GM23338 (cell line): ENCODE measurements around the gene GRK5. TPM values are rescaled to one million over a fixed set of nuclear protein-coding genes. Genes with fewer than 3 reads are reported as not detected.

ENCODE experiments used
- ATAC-seq: fragments of 200-7000 bp; cut with Tn5 transposase; 3 replicates; pipeline ENCODE4 v1.9.1; 2020
- DNase-seq: peaks from one replicate; pipeline ENCODE4 v3.0.0-alpha.2; 2015; ENCODE audit warnings: low spot score
- H2AFZ ChIP-seq: fragments of 200-600 bp; sonication (generic); 2 replicates; pipeline ENCODE4 v1.8.0; 2016; ENCODE audit warnings: antibody characterized with exemption, mild to moderate bottlenecking, moderate library complexity
- H3F3A ChIP-seq: fragments of 200-600 bp; sonication (generic); replicated peaks from 2 replicates; pipeline ENCODE4 v1.8.0; 2017; ENCODE audit warnings: antibody characterized with exemption, mixed run types, low read depth
- H3K27ac ChIP-seq: fragments of 200-600 bp; sonication (generic); 2 replicates; pipeline ENCODE4 v1.6.1; 2016; ENCODE audit warnings: low read depth
- H3K27me3 ChIP-seq: fragments of 200-600 bp; sonication (generic); 2 replicates; pipeline ENCODE4 v1.8.0; 2016; ENCODE audit warnings: mild to moderate bottlenecking, mixed run types, moderate library complexity; ENCODE audit not compliant: insufficient read depth
- H3K36me3 ChIP-seq: fragments of 200-600 bp; sonication (generic); 2 replicates; pipeline ENCODE4 v1.8.0; 2016; ENCODE audit warnings: mild to moderate bottlenecking; ENCODE audit not compliant: insufficient read depth
- H3K4me1 ChIP-seq: fragments of 200-600 bp; sonication (generic); 2 replicates; pipeline ENCODE4 v1.8.0; 2016; ENCODE audit warnings: mild to moderate bottlenecking, moderate library complexity; ENCODE audit not compliant: insufficient read depth
- H3K4me2 ChIP-seq: fragments of 200-600 bp; sonication (generic); 2 replicates; pipeline ENCODE4 v1.7.1; 2017; ENCODE audit warnings: mixed run types
- H3K4me3 ChIP-seq: fragments of 200-600 bp; sonication (generic); 2 replicates; pipeline ENCODE4 v1.6.1; 2016; ENCODE audit warnings: mixed run types
- H3K79me2 ChIP-seq: fragments of 200-600 bp; sonication (generic); replicated peaks from 2 replicates; pipeline ENCODE4 v1.8.0; 2017; ENCODE audit warnings: mild to moderate bottlenecking; ENCODE audit not compliant: insufficient read depth
- H3K9me2 ChIP-seq: fragments of 200-600 bp; sonication (generic); 2 replicates; pipeline ENCODE4 v1.8.0; 2017; ENCODE audit not compliant: insufficient read depth
- H4K20me1 ChIP-seq: fragments of 200-600 bp; sonication (generic); replicated peaks from 2 replicates; pipeline ENCODE4 v1.8.0; 2017; ENCODE audit warnings: mild to moderate bottlenecking; ENCODE audit not compliant: insufficient read depth
- H3K27ac Mint-ChIP-seq: 2 replicates; pipeline ENCODE4 v1.8.0; 2020; ENCODE audit warnings: inconsistent platforms, mild to moderate bottlenecking, moderate library complexity, mixed read lengths
- H3K27me3 Mint-ChIP-seq: 3 replicates; pipeline ENCODE4 v1.8.0; 2022; ENCODE audit warnings: low read depth, mild to moderate bottlenecking, moderate library complexity, mixed read lengths, inconsistent platforms; ENCODE audit not compliant: insufficient read depth, poor library complexity
- H3K36me3 Mint-ChIP-seq: 3 replicates; pipeline ENCODE4 v1.8.0; 2021; ENCODE audit warnings: low read depth, mild to moderate bottlenecking, inconsistent platforms, moderate library complexity, mixed read lengths
- H3K4me1 Mint-ChIP-seq: 3 replicates; pipeline ENCODE4 v1.8.0; 2020; ENCODE audit warnings: mild to moderate bottlenecking, inconsistent platforms, mixed read lengths
- H3K4me3 Mint-ChIP-seq: 3 replicates; pipeline ENCODE4 v1.8.0; 2021; ENCODE audit warnings: moderate library complexity, mild to moderate bottlenecking, inconsistent platforms, mixed read lengths
- H3K9me3 Mint-ChIP-seq: 3 replicates; pipeline ENCODE4 v1.8.0; 2020; ENCODE audit warnings: moderate library complexity, mild to moderate bottlenecking, inconsistent platforms, mixed read lengths
- CREB1 ChIP-seq: fragments of 250-450 bp; sonication (Bioruptor Pico); IDR thresholded peaks from 2 replicates; pipeline ENCODE4 v1.5.0; 2020; ENCODE audit warnings: low read depth, mild to moderate bottlenecking, moderate library complexity
- ETS1 ChIP-seq: IDR thresholded peaks from 2 replicates; pipeline ENCODE4 v1.6.1; 2016; ENCODE audit warnings: antibody characterized with exemption
- EZH2 ChIP-seq: fragments of 200-600 bp; sonication (generic); IDR thresholded peaks from one replicate; pipeline ENCODE4 v1.8.0; 2017; ENCODE audit warnings: antibody characterized with exemption, mild to moderate bottlenecking, low read depth; ENCODE audit not compliant: unreplicated experiment
- EZH2phosphoT487 ChIP-seq: fragments of 200-600 bp; sonication (generic); IDR thresholded peaks from one replicate; pipeline ENCODE4 v1.8.1; 2018; ENCODE audit warnings: antibody characterized with exemption; ENCODE audit not compliant: unreplicated experiment
- JUNB ChIP-seq: IDR thresholded peaks from one replicate; pipeline ENCODE4 v1.6.1; 2016; ENCODE audit warnings: antibody characterized with exemption; ENCODE audit not compliant: unreplicated experiment
- NANOG ChIP-seq: IDR thresholded peaks from 2 replicates; pipeline ENCODE4 v1.6.1; 2016; ENCODE audit warnings: antibody characterized with exemption, borderline replicate concordance
- POLR2AphosphoS5 ChIP-seq: IDR thresholded peaks from 2 replicates; pipeline ENCODE4 v1.6.1; 2016; ENCODE audit warnings: antibody characterized with exemption, low read depth
- REST ChIP-seq: IDR thresholded peaks from one replicate; pipeline ENCODE4 v1.6.1; 2018; ENCODE audit warnings: antibody characterized with exemption; ENCODE audit not compliant: unreplicated experiment
- ZNF114 ChIP-seq: fragments of 250-450 bp; sonication (Bioruptor Pico); IDR thresholded peaks from 2 replicates; pipeline ENCODE4 v1.5.0; 2020; ENCODE audit warnings: mild to moderate bottlenecking, moderate library complexity
- ZNF331 ChIP-seq: fragments of 250-450 bp; sonication (Bioruptor Pico); IDR thresholded peaks from 2 replicates; pipeline ENCODE4 v1.5.0; 2020; ENCODE audit warnings: low read depth, mild to moderate bottlenecking, moderate library complexity
- polyA plus RNA-seq: library from polyadenylated mRNA; unstranded; fragments of >200 nt; fragmentation: Nextera tagmentation; extraction: Ambion mirVana; gene quantifications from 2 replicates; pipeline ENCODE4 v1.2.1, GENCODE V29; 2016
- total RNA-seq: library from RNA; depleted of rRNA; stranded (reverse); fragments of >200 nt; shearing (Covaris generic); gene quantifications from 2 replicates; pipeline ENCODE4 v1.2.3, GENCODE V29; 2014
- TF ChIP-seq, protein P1 (sequence below), 2 experiments: fragments of 200-600 bp in 1 of 2; sonication (generic) in 1 of 2; conservative IDR thresholded peaks; 2 replicates each; pipeline versions ENCODE4 v1.5.1 to v1.6.1; 2016 to 2017; ENCODE audit warnings: antibody characterized with exemption in 2 of 2, low read depth in 2 of 2, mild to moderate bottlenecking in 2 of 2, moderate library complexity in 1 of 2

Gene GRK5
- total and polyA plus RNA-seq, 2 experiments from 2014 or later: 0.53 to 2.0 TPM

GRCh38 chr10:119292968-119293760 lies 85.8 kb downstream of the GRK5 start:
- no peaks in the 10 kb centered on the region for H4K20me1 ChIP-seq
- Mint-ChIP-seq H3K4me3 (no peak overlapping the region), H3K36me3 (peaks cover 3% of the 10 kb centered on the region; the same call in 2 of the 3 replicates), H3K9me3 (peaks cover 8% of the 10 kb centered on the region), H3K27me3 (peaks cover 8% of the 10 kb centered on the region), H3K4me1 (peaks cover 20% of the 10 kb centered on the region), H3K27ac (no peak overlapping the region)
- no peak for DNase-seq
- H3K4me2 ChIP-seq: no peak overlapping the region
- no peak overlapping the region for H2AFZ ChIP-seq
- H3K36me3 ChIP-seq: no peaks in the 10 kb centered on the region
- H3F3A ChIP-seq: no peaks in the 10 kb centered on the region
- no peak for TF ChIP-seq CREB1
- TF ChIP-seq JUNB: no peak
- no peak for TF ChIP-seq EZH2phosphoT487
- no peak for TF ChIP-seq ZNF331 (CRISPR knock-in tag)
- TF ChIP-seq NANOG: no peak
- no peak for TF ChIP-seq POLR2AphosphoS5
- TF ChIP-seq ETS1: no peak
- no peak for ATAC-seq
- H3K27me3 ChIP-seq: no peaks in the 10 kb centered on the region
- H3K79me2 ChIP-seq: no peaks in the 10 kb centered on the region
- no peaks in the 10 kb centered on the region for H3K9me2 ChIP-seq
- no peaks in the 10 kb centered on the region for H3K4me1 ChIP-seq
- H3K27ac ChIP-seq: no peak overlapping the region
- H3K4me3 ChIP-seq: no peak overlapping the region

DNA sequence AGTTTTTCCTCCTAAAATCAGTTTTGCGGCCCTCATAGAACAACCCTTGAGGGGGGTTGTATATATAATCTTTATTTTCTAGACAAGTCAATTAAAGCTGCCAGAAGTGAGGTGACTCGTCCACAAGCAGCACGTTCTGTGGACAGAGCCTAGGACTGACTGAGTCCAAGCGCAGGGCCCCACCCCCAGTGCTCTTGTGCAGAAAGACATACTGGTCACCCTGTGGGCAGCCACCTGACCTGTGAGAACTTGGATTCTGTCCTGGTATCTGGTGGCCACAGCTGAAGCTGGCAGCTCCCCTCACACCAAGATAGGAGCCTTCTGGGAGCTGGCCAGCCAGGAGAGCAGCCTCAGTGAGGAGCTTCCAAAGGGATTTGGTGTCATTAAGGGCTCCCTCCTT lies 89.3 kb downstream of the GRK5 start:
- Histone ChIP-seq H3K4me1 (no peaks in the 10 kb centered on the region), H4K20me1 (no peaks in the 10 kb centered on the region), H2AFZ (no peak overlapping the region), H3F3A (no peaks in the 10 kb centered on the region), H3K4me3 (no peak overlapping the region), H3K27me3 (no peaks in the 10 kb centered on the region), H3K9me2 (no peaks in the 10 kb centered on the region), H3K79me2 (no peaks in the 10 kb centered on the region), H3K27ac (no peak overlapping the region), H3K36me3 (no peaks in the 10 kb centered on the region), H3K4me2 (no peak overlapping the region)
- peaks cover 2% of the 10 kb centered on the region for H3K27me3 Mint-ChIP-seq
- ATAC-seq (no peak), DNase-seq (no peak)
- peaks cover 11% of the 10 kb centered on the region for H3K9me3 Mint-ChIP-seq
- peaks cover 3% of the 10 kb centered on the region; the same call in 2 of the 3 replicates for H3K36me3 Mint-ChIP-seq
- TF ChIP-seq NANOG (no peak), EZH2phosphoT487 (no peak), EZH2 (no peak), REST (no peak), POLR2AphosphoS5 (no peak), ZNF331 (CRISPR knock-in tag) (no peak), ZNF114 (CRISPR knock-in tag) (no peak), ETS1 (no peak)
- TF ChIP-seq, protein P1, sequence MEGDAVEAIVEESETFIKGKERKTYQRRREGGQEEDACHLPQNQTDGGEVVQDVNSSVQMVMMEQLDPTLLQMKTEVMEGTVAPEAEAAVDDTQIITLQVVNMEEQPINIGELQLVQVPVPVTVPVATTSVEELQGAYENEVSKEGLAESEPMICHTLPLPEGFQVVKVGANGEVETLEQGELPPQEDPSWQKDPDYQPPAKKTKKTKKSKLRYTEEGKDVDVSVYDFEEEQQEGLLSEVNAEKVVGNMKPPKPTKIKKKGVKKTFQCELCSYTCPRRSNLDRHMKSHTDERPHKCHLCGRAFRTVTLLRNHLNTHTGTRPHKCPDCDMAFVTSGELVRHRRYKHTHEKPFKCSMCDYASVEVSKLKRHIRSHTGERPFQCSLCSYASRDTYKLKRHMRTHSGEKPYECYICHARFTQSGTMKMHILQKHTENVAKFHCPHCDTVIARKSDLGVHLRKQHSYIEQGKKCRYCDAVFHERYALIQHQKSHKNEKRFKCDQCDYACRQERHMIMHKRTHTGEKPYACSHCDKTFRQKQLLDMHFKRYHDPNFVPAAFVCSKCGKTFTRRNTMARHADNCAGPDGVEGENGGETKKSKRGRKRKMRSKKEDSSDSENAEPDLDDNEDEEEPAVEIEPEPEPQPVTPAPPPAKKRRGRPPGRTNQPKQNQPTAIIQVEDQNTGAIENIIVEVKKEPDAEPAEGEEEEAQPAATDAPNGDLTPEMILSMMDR (conservative IDR thresholded peaks at IDR 0.05; ENCODE audit: low read depth in 2 of 2): no peak
- no peak overlapping the region for H3K4me3 Mint-ChIP-seq
- peaks cover 8% of the 10 kb centered on the region; the same call in 2 of the 3 replicates for H3K4me1 Mint-ChIP-seq
- no peak overlapping the region for H3K27ac Mint-ChIP-seq
